BE2C (cell line): ENCODE results near the gene PODXL.

Experiments
- DNase-seq: peaks from one replicate; pipeline ENCODE4 v3.0.0-alpha.2; 2020
- H3K27me3 ChIP-seq: fragments of 250-450 bp; sonication (Bioruptor Pico); 2 replicates; pipeline ENCODE4 v1.5.1; 2020; ENCODE audit warnings: mild to moderate bottlenecking
- H3K36me3 ChIP-seq: fragments of 250-450 bp; sonication (Bioruptor Pico); 2 replicates; pipeline ENCODE4 v1.5.1; 2020; ENCODE audit warnings: mild to moderate bottlenecking
- H3K4me1 ChIP-seq: fragments of 250-450 bp; sonication (Bioruptor Pico); 2 replicates; pipeline ENCODE4 v1.5.1; 2020
- H3K4me3 ChIP-seq: 2 replicates; pipeline ENCODE4 v1.5.1; 2011; ENCODE audit warnings: low read depth, low read length
- H3K9me3 ChIP-seq: fragments of 250-450 bp; sonication (Bioruptor Pico); 2 replicates; pipeline ENCODE4 v1.5.1; 2020
- CTCF ChIP-seq: IDR thresholded peaks from 2 replicates; pipeline ENCODE4 v1.5.1; 2012; ENCODE audit warnings: mild to moderate bottlenecking, low read depth, low read length

PODXL gene

GRCh38 chr7:131456338-131456737 lies 100.1 kb downstream of the PODXL start:
- no peak for DNase-seq
- H3K4me1 ChIP-seq = peaks cover 3% of the 10 kb centered on the region; the same call in 1 of the 2 replicates
- no peaks in the 10 kb centered on the region; the same call in 1 of the 2 replicates for H3K9me3 ChIP-seq
- H3K27me3 ChIP-seq = no peaks in the 10 kb centered on the region
- TF ChIP-seq CTCF = no peak
- H3K36me3 ChIP-seq = peaks cover 5% of the 10 kb centered on the region
- no peak overlapping the region for H3K4me3 ChIP-seq

DNA sequence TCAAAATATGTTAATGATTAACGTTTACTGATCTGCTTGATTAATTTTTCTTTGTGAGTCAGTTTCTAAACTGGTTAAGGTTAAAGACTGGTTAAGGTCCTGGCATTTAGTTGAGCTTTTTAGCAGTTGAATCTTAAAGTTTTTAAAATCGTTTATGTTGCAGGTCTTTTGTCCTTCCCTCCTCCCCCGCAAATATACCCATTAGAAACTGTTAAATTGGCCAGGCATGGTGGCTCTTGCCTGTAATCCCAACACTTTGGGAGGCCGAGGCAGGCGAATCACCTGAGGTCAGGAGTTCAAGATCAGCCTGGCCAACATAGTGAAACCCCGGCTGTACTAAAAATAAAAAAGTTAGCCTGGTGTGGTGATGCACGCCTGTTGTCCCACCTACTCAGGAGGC lies 100.9 kb downstream of the PODXL start:
- Histone ChIP-seq H3K4me1 (peaks cover 3% of the 10 kb centered on the region; the same call in 1 of the 2 replicates), H3K36me3 (peaks cover 5% of the 10 kb centered on the region), H3K27me3 (no peaks in the 10 kb centered on the region), H3K4me3 (no peak overlapping the region), H3K9me3 (no peaks in the 10 kb centered on the region; the same call in 1 of the 2 replicates)
- no peak for TF ChIP-seq CTCF
- DNase-seq = no peak

GRCh38 chr7:131455001-131455400 lies 101.4 kb downstream of the PODXL start:
- no peak overlapping the region for H3K4me3 ChIP-seq
- peaks cover 5% of the 10 kb centered on the region; the same call in 1 of the 2 replicates for H3K36me3 ChIP-seq
- H3K9me3 ChIP-seq = no peaks in the 10 kb centered on the region; the same call in 1 of the 2 replicates
- H3K4me1 ChIP-seq = peaks cover 3% of the 10 kb centered on the region; the same call in 1 of the 2 replicates
- DNase-seq = no peak
- no peak for TF ChIP-seq CTCF
- H3K27me3 ChIP-seq = no peaks in the 10 kb centered on the region

DNA sequence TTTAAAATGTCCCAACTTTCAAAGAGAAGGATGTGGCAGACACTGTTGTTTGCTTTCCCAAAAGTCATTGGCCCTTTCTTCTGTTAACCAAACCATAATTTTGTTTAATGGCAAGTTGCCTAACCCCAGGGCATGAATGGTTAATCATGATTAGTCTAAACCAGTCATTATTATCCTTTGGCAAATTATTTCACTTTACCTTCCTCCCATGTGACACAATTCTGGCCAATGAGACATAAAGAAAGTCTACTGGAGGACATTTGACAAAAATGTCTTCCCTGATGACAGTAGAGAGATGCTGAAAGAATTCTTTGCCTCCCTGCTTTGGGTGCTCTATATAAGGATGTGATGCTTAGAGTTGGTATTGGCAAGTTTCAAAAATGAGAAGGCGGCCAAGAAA lies 101.9 kb downstream of the PODXL start:
- no peak for DNase-seq
- Histone ChIP-seq H3K4me3 (no peak overlapping the region), H3K9me3 (no peaks in the 10 kb centered on the region; the same call in 1 of the 2 replicates), H3K36me3 (peaks cover 5% of the 10 kb centered on the region; the same call in 1 of the 2 replicates), H3K27me3 (no peaks in the 10 kb centered on the region), H3K4me1 (peaks cover 3% of the 10 kb centered on the region; the same call in 1 of the 2 replicates)
- TF ChIP-seq CTCF = no peak
